Measurements from ENCODE around the gene KITLG. TPM values are rescaled to one million over a fixed set of nuclear protein-coding genes. Genes with fewer than 3 reads are reported as not detected.

KITLG gene
- polyA plus RNA-seq, 2 of the 4 experiments (the other 2 are of a cell fraction), result 8.0 to 10.1 TPM

- POLR2A ChIA-PET, result no interaction called here
- no peak for DNase-seq (ENCODE audit: low read depth in 1 of 2, low spot score in 1 of 2)
- TF ChIP-seq PBX3 (IDR thresholded peaks at IDR 0.05), result no peak
- no peak for TF ChIP-seq ZSCAN20 (CRISPR knock-in tag; IDR thresholded peaks at IDR 0.05)
- TF ChIP-seq EP300 (IDR thresholded peaks at IDR 0.05), result no peak
- TF ChIP-seq ZC3H11A (IDR thresholded peaks at IDR 0.05), result no peak
- TF ChIP-seq, protein P1, sequence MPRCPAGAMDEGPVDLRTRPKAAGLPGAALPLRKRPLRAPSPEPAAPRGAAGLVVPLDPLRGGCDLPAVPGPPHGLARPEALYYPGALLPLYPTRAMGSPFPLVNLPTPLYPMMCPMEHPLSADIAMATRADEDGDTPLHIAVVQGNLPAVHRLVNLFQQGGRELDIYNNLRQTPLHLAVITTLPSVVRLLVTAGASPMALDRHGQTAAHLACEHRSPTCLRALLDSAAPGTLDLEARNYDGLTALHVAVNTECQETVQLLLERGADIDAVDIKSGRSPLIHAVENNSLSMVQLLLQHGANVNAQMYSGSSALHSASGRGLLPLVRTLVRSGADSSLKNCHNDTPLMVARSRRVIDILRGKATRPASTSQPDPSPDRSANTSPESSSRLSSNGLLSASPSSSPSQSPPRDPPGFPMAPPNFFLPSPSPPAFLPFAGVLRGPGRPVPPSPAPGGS (IDR thresholded peaks at IDR 0.05), result no peak
- TF ChIP-seq ESRRA (IDR thresholded peaks at IDR 0.05; ENCODE audit: borderline replicate concordance, low read length), result no peak
- TF ChIP-seq, protein P2, sequence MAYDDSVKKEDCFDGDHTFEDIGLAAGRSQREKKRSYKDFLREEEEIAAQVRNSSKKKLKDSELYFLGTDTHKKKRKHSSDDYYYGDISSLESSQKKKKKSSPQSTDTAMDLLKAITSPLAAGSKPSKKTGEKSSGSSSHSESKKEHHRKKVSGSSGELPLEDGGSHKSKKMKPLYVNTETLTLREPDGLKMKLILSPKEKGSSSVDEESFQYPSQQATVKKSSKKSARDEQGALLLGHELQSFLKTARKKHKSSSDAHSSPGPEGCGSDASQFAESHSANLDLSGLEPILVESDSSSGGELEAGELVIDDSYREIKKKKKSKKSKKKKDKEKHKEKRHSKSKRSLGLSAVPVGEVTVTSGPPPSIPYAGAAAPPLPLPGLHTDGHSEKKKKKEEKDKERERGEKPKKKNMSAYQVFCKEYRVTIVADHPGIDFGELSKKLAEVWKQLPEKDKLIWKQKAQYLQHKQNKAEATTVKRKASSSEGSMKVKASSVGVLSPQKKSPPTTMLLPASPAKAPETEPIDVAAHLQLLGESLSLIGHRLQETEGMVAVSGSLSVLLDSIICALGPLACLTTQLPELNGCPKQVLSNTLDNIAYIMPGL (CRISPR knock-in tag; IDR thresholded peaks at IDR 0.05; ENCODE audit: borderline replicate concordance), result no peak
- TF ChIP-seq, protein P3, sequence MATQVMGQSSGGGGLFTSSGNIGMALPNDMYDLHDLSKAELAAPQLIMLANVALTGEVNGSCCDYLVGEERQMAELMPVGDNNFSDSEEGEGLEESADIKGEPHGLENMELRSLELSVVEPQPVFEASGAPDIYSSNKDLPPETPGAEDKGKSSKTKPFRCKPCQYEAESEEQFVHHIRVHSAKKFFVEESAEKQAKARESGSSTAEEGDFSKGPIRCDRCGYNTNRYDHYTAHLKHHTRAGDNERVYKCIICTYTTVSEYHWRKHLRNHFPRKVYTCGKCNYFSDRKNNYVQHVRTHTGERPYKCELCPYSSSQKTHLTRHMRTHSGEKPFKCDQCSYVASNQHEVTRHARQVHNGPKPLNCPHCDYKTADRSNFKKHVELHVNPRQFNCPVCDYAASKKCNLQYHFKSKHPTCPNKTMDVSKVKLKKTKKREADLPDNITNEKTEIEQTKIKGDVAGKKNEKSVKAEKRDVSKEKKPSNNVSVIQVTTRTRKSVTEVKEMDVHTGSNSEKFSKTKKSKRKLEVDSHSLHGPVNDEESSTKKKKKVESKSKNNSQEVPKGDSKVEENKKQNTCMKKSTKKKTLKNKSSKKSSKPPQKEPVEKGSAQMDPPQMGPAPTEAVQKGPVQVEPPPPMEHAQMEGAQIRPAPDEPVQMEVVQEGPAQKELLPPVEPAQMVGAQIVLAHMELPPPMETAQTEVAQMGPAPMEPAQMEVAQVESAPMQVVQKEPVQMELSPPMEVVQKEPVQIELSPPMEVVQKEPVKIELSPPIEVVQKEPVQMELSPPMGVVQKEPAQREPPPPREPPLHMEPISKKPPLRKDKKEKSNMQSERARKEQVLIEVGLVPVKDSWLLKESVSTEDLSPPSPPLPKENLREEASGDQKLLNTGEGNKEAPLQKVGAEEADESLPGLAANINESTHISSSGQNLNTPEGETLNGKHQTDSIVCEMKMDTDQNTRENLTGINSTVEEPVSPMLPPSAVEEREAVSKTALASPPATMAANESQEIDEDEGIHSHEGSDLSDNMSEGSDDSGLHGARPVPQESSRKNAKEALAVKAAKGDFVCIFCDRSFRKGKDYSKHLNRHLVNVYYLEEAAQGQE (IDR thresholded peaks at IDR 0.05), result no peak
- no peak for TF ChIP-seq PHF8 (IDR thresholded peaks at IDR 0.05; ENCODE audit: borderline replicate concordance, low read depth)
- no peak for TF ChIP-seq USF2 (IDR thresholded peaks at IDR 0.05)
- no peak for TF ChIP-seq TP53 (CRISPR knock-in tag; IDR thresholded peaks at IDR 0.05)
- no peak for TF ChIP-seq RCOR1 (IDR thresholded peaks at IDR 0.05; ENCODE audit: low read depth, low read length)
- no peak for TF ChIP-seq KDM5A (IDR thresholded peaks at IDR 0.05)
- no peak for TF ChIP-seq MAZ (IDR thresholded peaks at IDR 0.05; ENCODE audit: borderline replicate concordance, low read depth, low read length)
- no peak for TF ChIP-seq GATA3 (IDR thresholded peaks at IDR 0.05; ENCODE audit: borderline replicate concordance)
- TF ChIP-seq BHLHE40 (IDR thresholded peaks at IDR 0.05; ENCODE audit: low read depth, low read length), result no peak
- TF ChIP-seq MAFK (IDR thresholded peaks at IDR 0.05; ENCODE audit: partially characterized antibody), result no peak
- TF ChIP-seq ZFP36 (IDR thresholded peaks at IDR 0.05; ENCODE audit: borderline replicate concordance, partially characterized antibody), result no peak
- TF ChIP-seq CEBPB (IDR thresholded peaks at IDR 0.05), result no peak
- H3K27ac ChIP-seq, result no peak overlapping the region
- CTCF ChIA-PET, result interaction anchor here (1.2 kb wide), 1 partner anchor 10 kb away, joined by 3 read pairs; no protein-coding TSS in a partner anchor
- no peak overlapping the region for H3K4me3 ChIP-seq
- no peak overlapping the region for H3K4me2 ChIP-seq
- no peaks in the 10 kb centered on the region for H3K9me3 ChIP-seq
- FAIRE-seq, result no peak
- 64% methylated on average over 3 of the region's 3 CpGs for WGBS (ENCODE audit: missing lambda C conversion rate)
- no peak for ATAC-seq
- peaks cover 6% of the 10 kb centered on the region; the same call in 1 of the 3 replicates for H3K4me1 ChIP-seq
Measured at GRCh38 chr12:88623777-88624548, 43.7 kb upstream of the KITLG start.
